Fibroblast of upper back skin (primary cell): ENCODE results near the gene PIK3CB.
"Not testable (repeated sequence)": the region's sequence is repeated elsewhere in the genome, so short reads cannot be mapped to it uniquely, and the experiment has no call there.

ENCODE experiments used
- DNase-seq: peaks from one replicate; pipeline ENCODE4 v3.0.0-alpha.2; 2013

The PIK3CB gene

GRCh38 chr3:138846262-138846791, 11.6 kb upstream of the PIK3CB start:
- no peak for DNase-seq

- DNase-seq: peak; percentile 22
Observed at GRCh38 chr3:138845771-138846173, 11.0 kb upstream of the PIK3CB start.

GRCh38 chr3:138845181-138845601, 10.5 kb upstream of the PIK3CB start:
- no peak for DNase-seq

- DNase-seq: no peak
Observed at GRCh38 chr3:138842483-138843188, 7.9 kb upstream of the PIK3CB start.

GRCh38 chr3:138838385-138838784, 3.7 kb upstream of the PIK3CB start:
- not testable (repeated sequence) for DNase-seq

GRCh38 chr3:138835846-138836245, 1.1 kb upstream of the PIK3CB start:
- DNase-seq: not testable (repeated sequence)

- no peak for DNase-seq
Observed at GRCh38 chr3:138835397-138835757, 649 bp upstream of the PIK3CB start.

- DNase-seq: peak; percentile 9
Observed at GRCh38 chr3:138833899-138834595, 681 bp downstream of the PIK3CB start.

GRCh38 chr3:138832473-138833057, 2.2 kb downstream of the PIK3CB start:
- DNase-seq: not testable (repeated sequence)

GRCh38 chr3:138829886-138830510, 4.7 kb downstream of the PIK3CB start:
- no peak for DNase-seq

- DNase-seq: no peak
Observed at GRCh38 chr3:138829097-138829496, 5.6 kb downstream of the PIK3CB start.

- no peak for DNase-seq
Observed at GRCh38 chr3:138827222-138827621, 7.5 kb downstream of the PIK3CB start.

GRCh38 chr3:138825336-138825735, 9.4 kb downstream of the PIK3CB start:
- no peak for DNase-seq

- DNase-seq: peak; percentile 26
Observed at GRCh38 chr3:138824114-138824506, 10.6 kb downstream of the PIK3CB start.

GRCh38 chr3:138820379-138820778, 14.3 kb downstream of the PIK3CB start:
- not testable (repeated sequence) for DNase-seq

- DNase-seq: no peak
Observed at GRCh38 chr3:138818185-138818860, 16.4 kb downstream of the PIK3CB start.

- no peak for DNase-seq
Observed at GRCh38 chr3:138817695-138818094, 17.0 kb downstream of the PIK3CB start.

- DNase-seq: peak; percentile 41
Observed at GRCh38 chr3:138812806-138813205, 21.9 kb downstream of the PIK3CB start.

- DNase-seq: no peak
Observed at GRCh38 chr3:138809500-138810256, 25.1 kb downstream of the PIK3CB start.

- no peak for DNase-seq
Observed at GRCh38 chr3:138806376-138807080, 28.2 kb downstream of the PIK3CB start.

- no peak for DNase-seq
Observed at GRCh38 chr3:138803006-138803653, 31.6 kb downstream of the PIK3CB start.
